Gastrocnemius medialis (tissue), 4 donors: ENCODE results near the gene VAV2. TPM values are rescaled to one million over a fixed set of nuclear protein-coding genes. Genes with fewer than 3 reads are reported as not detected.

Source experiments
- ATAC-seq, 2 donors: fragments of 150-250 bp; one replicate each; pipeline ENCODE4 v1.9.1; 2016
- DNase-seq, 2 donors: peaks; one replicate each; pipeline ENCODE4 v3.0.0-alpha.2; 2019
- H3K27ac ChIP-seq, 4 donors: fragments of 200-600 bp; sonication (generic); 1 replicate in 1 of 4; 2 replicates in 3 of 4; pipeline ENCODE4 v1.5.1; 2016 to 2018; ENCODE audit warnings: mild to moderate bottlenecking in 2 of 4, moderate library complexity in 1 of 4
- H3K27me3 ChIP-seq, 3 donors: fragments of 200-600 bp; sonication (generic) in 2 of 3; 1 replicate in 1 of 3; 2 replicates in 2 of 3; pipeline versions ENCODE4 v1.5.1 to v1.6.0; 2016 to 2019; ENCODE audit warnings: mild to moderate bottlenecking in 1 of 3, moderate library complexity in 1 of 3
- H3K36me3 ChIP-seq, 2 donors: fragments of 200-600 bp; sonication (generic) in 1 of 2; one replicate each; pipeline ENCODE4 v1.5.1; 2017 to 2018
- H3K4me1 ChIP-seq, 2 donors: fragments of 200-600 bp; sonication (generic) in 1 of 2; one replicate each; pipeline ENCODE4 v1.5.1; 2016 to 2017; ENCODE audit warnings: mild to moderate bottlenecking in 2 of 2
- H3K4me3 ChIP-seq, 4 donors: fragments of 200-600 bp; sonication (generic) in 3 of 4; 1 replicate in 1 of 4; 2 replicates in 3 of 4; pipeline ENCODE4 v1.5.1; 2016 to 2019; ENCODE audit warnings: mild to moderate bottlenecking in 2 of 4
- H3K9me3 ChIP-seq, 3 donors: fragments of 200-600 bp; sonication (generic) in 2 of 3; 1 replicate in 1 of 3; 2 replicates in 2 of 3; pipeline ENCODE4 v1.5.1; 2016 to 2019
- CTCF ChIP-seq, 5 experiments: fragments of 450-650 bp in 3 of 5; fragments of 200-600 bp in 2 of 5; sonication (generic) in 2 of 5; IDR thresholded peaks in 4 of 5; conservative IDR thresholded peaks in 1 of 5; 1 replicate in 4 of 5; 2 replicates in 1 of 5; pipeline ENCODE4 v1.5.1; 2016 to 2019; ENCODE audit warnings: antibody characterized with exemption in 5 of 5, mild to moderate bottlenecking in 3 of 5, moderate library complexity in 3 of 5
- POLR2A ChIP-seq, 2 donors: fragments of 450-650 bp; IDR thresholded peaks; one replicate each; pipeline ENCODE4 v1.6.1; 2017; ENCODE audit warnings: antibody characterized with exemption in 2 of 2, mild to moderate bottlenecking in 2 of 2, moderate library complexity in 2 of 2
- in situ Hi-C, 4 donors: fragments of 200-750 bp; cut with MboI; loops; one replicate each; pipeline versions ENCODE4 v1.15.0 to v1.8.0; 2017; ENCODE audit warnings: low sequenced_read_pairs in 4 of 4
- intact Hi-C: fragments of 100-400 bp; cut with DNase I; formaldehyde crosslinking; loops from one replicate; pipeline ENCODE4 v1.15.1; 2023; ENCODE audit warnings: low total_unique reads
- total RNA-seq, 4 donors: library from RNA; depleted of rRNA; stranded (reverse); fragments of >200 nt; gene quantifications; one replicate each; pipeline versions ENCODE4 v1.1.0 to v1.2.3, GENCODE V29; 2016

VAV2 gene
- total RNA-seq, 4 donors from 2014 or later = 0.51 to 1.2 (median 0.97) TPM

GRCh38 chr9:134004881-134005280 is 12.8 kb upstream of the VAV2 start:
- no peak overlapping the region for H3K4me3 ChIP-seq
- intact Hi-C loops (no loop called here), in situ Hi-C loops (no loop called here)
- ATAC-seq = no peak
- no peak for DNase-seq
- no peaks in the 10 kb centered on the region for H3K4me1 ChIP-seq
- H3K9me3 ChIP-seq = no peaks in the 10 kb centered on the region
- TF ChIP-seq CTCF (IDR thresholded peaks at IDR 0.05 in 4 of 5, conservative IDR thresholded peaks at IDR 0.05 in 1 of 5) (no peak), POLR2A (IDR thresholded peaks at IDR 0.05) (no peak)
- H3K27me3 ChIP-seq = peaks cover 0 to 12% (median 3%) of the 10 kb centered on the region in 3 donors
- no peak overlapping the region for H3K27ac ChIP-seq
- no peaks in the 10 kb centered on the region for H3K36me3 ChIP-seq

GRCh38 chr9:134004131-134004873 is 12.2 kb upstream of the VAV2 start:
- intact Hi-C loops (no loop called here), in situ Hi-C loops (no loop called here)
- DNase-seq (no peak), ATAC-seq (no peak)
- Histone ChIP-seq H3K27ac (no peak overlapping the region), H3K9me3 (no peaks in the 10 kb centered on the region), H3K4me1 (no peaks in the 10 kb centered on the region), H3K36me3 (no peaks in the 10 kb centered on the region), H3K4me3 (no peak overlapping the region), H3K27me3 (peaks cover 3 to 12% (median 3%) of the 10 kb centered on the region in 3 donors)
- TF ChIP-seq CTCF (IDR thresholded peaks at IDR 0.05 in 4 of 5, conservative IDR thresholded peaks at IDR 0.05 in 1 of 5) (no peak), POLR2A (IDR thresholded peaks at IDR 0.05) (no peak)

DNA sequence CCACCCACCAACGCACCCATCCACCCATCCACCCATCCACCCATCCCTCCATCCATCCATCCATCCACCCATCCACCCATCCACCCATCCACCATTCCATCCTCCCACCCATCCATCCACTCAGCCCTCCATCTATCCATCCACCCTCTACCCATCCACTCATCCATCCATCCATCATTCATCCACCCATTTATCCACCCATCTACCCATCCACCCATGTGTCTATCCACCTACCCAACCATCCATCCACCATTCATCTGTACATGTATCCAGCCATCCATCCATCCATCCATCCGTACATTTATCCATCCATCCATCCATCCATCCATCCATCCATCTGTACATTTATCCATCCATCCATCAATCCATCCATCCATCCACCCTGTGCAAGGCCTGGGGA is 11.1 kb upstream of the VAV2 start:
- no peak overlapping the region for H3K4me3 ChIP-seq
- no peak overlapping the region for H3K27ac ChIP-seq
- no peaks in the 10 kb centered on the region for H3K4me1 ChIP-seq
- H3K9me3 ChIP-seq = no peaks in the 10 kb centered on the region
- no peak for DNase-seq
- in situ Hi-C loops = no loop called here
- ATAC-seq = no peak
- no peaks in the 10 kb centered on the region for H3K36me3 ChIP-seq
- intact Hi-C loops = no loop called here
- TF ChIP-seq CTCF (IDR thresholded peaks at IDR 0.05 in 4 of 5, conservative IDR thresholded peaks at IDR 0.05 in 1 of 5) = no peak
- TF ChIP-seq POLR2A (IDR thresholded peaks at IDR 0.05) = no peak
- H3K27me3 ChIP-seq = peaks cover 3 to 9% (median 3%) of the 10 kb centered on the region in 3 donors

- TF ChIP-seq CTCF (IDR thresholded peaks at IDR 0.05 in 4 of 5, conservative IDR thresholded peaks at IDR 0.05 in 1 of 5) (no peak), POLR2A (IDR thresholded peaks at IDR 0.05) (no peak)
- Histone ChIP-seq H3K27me3 (peaks cover 3 to 9% (median 3%) of the 10 kb centered on the region in 3 donors), H3K36me3 (no peaks in the 10 kb centered on the region), H3K9me3 (no peaks in the 10 kb centered on the region), H3K4me3 (no peak overlapping the region), H3K4me1 (no peaks in the 10 kb centered on the region), H3K27ac (no peak overlapping the region)
- no peak for ATAC-seq
- DNase-seq = no peak
- intact Hi-C loops = no loop called here
- in situ Hi-C loops = no loop called here
Observed at GRCh38 chr9:134002796-134003195, 10.7 kb upstream of the VAV2 start.
